ENCODE data around the gene FTCDNL1. TPM values are rescaled to one million over a fixed set of nuclear protein-coding genes. Genes with fewer than 3 reads are reported as not detected.

The FTCDNL1 gene
- total RNA-seq = 3.4 TPM

GRCh38 chr2:199850718-199851500 lies at the start of gene FTCDNL1:
Gene FTCDNL1, minus strand, starts transcription at chr2:199851192. Its CDS starts 2,230 bp downstream, at chr2:199848962.
- peak in 1 of 2 donors; percentile 76 for DNase-seq (ENCODE audit: low spot score in 2 of 2)
- TF ChIP-seq, protein P1, sequence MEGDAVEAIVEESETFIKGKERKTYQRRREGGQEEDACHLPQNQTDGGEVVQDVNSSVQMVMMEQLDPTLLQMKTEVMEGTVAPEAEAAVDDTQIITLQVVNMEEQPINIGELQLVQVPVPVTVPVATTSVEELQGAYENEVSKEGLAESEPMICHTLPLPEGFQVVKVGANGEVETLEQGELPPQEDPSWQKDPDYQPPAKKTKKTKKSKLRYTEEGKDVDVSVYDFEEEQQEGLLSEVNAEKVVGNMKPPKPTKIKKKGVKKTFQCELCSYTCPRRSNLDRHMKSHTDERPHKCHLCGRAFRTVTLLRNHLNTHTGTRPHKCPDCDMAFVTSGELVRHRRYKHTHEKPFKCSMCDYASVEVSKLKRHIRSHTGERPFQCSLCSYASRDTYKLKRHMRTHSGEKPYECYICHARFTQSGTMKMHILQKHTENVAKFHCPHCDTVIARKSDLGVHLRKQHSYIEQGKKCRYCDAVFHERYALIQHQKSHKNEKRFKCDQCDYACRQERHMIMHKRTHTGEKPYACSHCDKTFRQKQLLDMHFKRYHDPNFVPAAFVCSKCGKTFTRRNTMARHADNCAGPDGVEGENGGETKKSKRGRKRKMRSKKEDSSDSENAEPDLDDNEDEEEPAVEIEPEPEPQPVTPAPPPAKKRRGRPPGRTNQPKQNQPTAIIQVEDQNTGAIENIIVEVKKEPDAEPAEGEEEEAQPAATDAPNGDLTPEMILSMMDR (IDR thresholded peaks at IDR 0.05) = peak in 2 of 3 experiments; percentile 12 to 26
- Histone ChIP-seq H3K27me3 (no peaks in the 10 kb centered on the region), H3K4me1 (peaks cover 0 to 5% of the 10 kb centered on the region in 2 donors), H3K9me3 (no peaks in the 10 kb centered on the region), H3K36me3 (no peaks in the 10 kb centered on the region), H3K4me3 (peak within 1 kb of the TSS; percentile 67 to 75), H3K27ac (no peak within 1 kb of the TSS)
- intact Hi-C loops (cut with DNase I) = loop anchor here (10.0 kb wide), 1 partner anchor 146 kb away; no protein-coding TSS in a partner anchor

DNA sequence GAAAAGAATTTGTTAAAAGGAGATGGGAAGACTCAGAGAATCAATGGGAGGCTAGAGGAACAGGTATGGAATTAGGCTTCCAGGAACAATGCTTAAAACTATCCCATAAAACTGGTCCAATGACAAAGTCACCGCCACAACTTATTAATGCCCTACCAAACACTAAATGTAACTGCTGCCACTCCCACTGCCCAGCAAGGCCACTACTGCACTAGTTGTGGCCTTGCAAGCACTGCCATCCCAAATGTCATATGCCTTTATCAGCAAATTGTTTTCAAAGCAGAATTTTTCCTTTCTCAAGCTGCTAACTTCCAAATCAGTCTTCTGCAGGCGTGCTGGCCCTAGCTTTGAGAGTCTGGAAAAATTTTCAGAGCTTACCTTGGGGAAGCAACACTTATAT lies 45.6 kb upstream of the FTCDNL1 start:
- Histone ChIP-seq H3K27me3 (no peaks in the 10 kb centered on the region), H3K27ac (no peak overlapping the region), H3K9me3 (no peaks in the 10 kb centered on the region), H3K4me1 (no peaks in the 10 kb centered on the region), H3K4me3 (no peak overlapping the region), H3K36me3 (no peaks in the 10 kb centered on the region)
- DNase-seq (ENCODE audit: low spot score in 2 of 2) = no peak
- intact Hi-C loops (cut with DNase I) = no loop called here
- TF ChIP-seq, protein P1 (IDR thresholded peaks at IDR 0.05) = no peak

DNA sequence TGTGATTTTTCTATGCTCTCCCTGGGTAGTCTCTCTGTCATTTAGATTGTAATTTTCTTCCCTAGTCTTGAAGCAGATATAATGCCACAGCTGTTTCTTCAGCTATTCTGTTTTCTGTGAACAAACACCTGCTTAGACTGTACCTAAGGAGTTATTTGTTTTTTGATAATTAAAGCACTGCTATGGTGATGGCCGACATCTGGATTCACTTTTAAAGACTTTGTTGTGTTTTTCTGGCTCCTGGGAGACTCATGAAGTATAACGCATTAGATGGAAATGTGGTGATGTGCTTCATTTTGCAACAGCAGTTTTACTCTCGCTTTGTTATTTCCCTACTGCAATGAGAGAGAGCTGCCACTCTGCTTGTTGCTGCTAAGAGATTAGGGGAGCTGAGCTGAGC lies 44.4 kb upstream of the FTCDNL1 start:
- DNase-seq (ENCODE audit: low spot score in 2 of 2) = no peak

DNA sequence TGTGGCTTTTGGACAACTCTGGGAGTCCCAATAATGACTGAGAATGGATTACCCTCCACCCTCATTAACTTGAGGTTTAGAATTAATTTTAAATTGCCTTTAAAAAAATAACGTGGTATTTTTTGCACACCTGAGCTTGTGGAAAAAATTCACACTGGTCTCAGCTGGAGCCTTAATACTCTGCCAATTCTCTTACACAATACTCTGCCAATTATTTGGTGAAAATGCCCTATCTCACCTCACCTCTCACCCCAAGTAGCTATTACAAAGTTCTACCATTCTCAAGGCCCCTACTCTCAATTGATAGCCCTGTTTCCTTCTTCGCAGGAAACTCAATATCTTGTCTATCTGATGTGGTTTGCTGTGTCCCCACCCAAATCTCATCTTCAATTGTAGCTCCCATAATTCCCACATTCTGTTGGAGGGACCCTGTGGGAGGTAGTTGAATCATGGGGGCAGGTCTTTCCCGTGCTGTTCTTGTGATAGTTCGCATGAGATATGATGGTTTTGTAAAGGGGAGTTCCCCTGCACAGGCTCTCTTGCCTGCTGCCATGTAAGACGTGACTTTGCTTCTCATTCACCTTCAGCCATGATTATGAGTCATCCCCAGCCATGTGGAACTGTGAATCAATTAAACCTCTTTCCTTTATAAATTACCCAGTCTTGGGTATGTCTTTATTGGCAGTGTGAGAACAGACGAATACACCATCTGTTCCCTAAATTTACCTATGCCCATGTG lies 32.7 kb upstream of the FTCDNL1 start:
- intact Hi-C loops (cut with DNase I) = no loop called here
- Histone ChIP-seq H3K27ac (no peak overlapping the region), H3K9me3 (no peaks in the 10 kb centered on the region), H3K36me3 (no peaks in the 10 kb centered on the region), H3K4me3 (no peak overlapping the region), H3K27me3 (no peaks in the 10 kb centered on the region), H3K4me1 (no peaks in the 10 kb centered on the region)
- no peak for DNase-seq (ENCODE audit: low spot score in 2 of 2)
- TF ChIP-seq, protein P1 (IDR thresholded peaks at IDR 0.05) = no peak

More for the DNA sequence above, 44.4 kb upstream of the FTCDNL1 start:
- Histone ChIP-seq H3K9me3 (no peaks in the 10 kb centered on the region), H3K4me1 (no peaks in the 10 kb centered on the region), H3K36me3 (no peaks in the 10 kb centered on the region), H3K4me3 (no peak overlapping the region), H3K27me3 (no peaks in the 10 kb centered on the region), H3K27ac (no peak overlapping the region)
- TF ChIP-seq, protein P1 (IDR thresholded peaks at IDR 0.05) = no peak
- intact Hi-C loops (cut with DNase I) = no loop called here

- Histone ChIP-seq H3K4me3 (no peak overlapping the region), H3K9me3 (peaks cover 0 to 3% of the 10 kb centered on the region in 2 donors), H3K27me3 (no peaks in the 10 kb centered on the region), H3K27ac (no peak overlapping the region), H3K4me1 (no peaks in the 10 kb centered on the region), H3K36me3 (no peaks in the 10 kb centered on the region)
- intact Hi-C loops (cut with DNase I) = no loop called here
- TF ChIP-seq, protein P1 (IDR thresholded peaks at IDR 0.05) = no peak
- no peak for DNase-seq (ENCODE audit: low spot score in 2 of 2)
Measured at GRCh38 chr2:199882667-199883066, 31.7 kb upstream of the FTCDNL1 start.

Measured in ascending aorta (tissue), 2 donors.